HCT116 (cell line): Measurements from ENCODE around the gene B4GALNT2. TPM values are rescaled to one million over a fixed set of nuclear protein-coding genes. Genes with fewer than 3 reads are reported as not detected.
A peak's percentile ranks its signal among the peaks of the same experiment; 100 is the strongest.

Experiments used
- ATAC-seq: fragments of 200-7000 bp; cut with Tn5 transposase; 2 replicates; pipeline ENCODE4 v1.9.1; 2020; ENCODE audit warnings: mild to moderate bottlenecking, moderate library complexity
- BruUV-seq: library from RNA; stranded (reverse); fragments of 400-500 nt; replicated peaks from 2 replicates; lab custom pipeline; 2021; lab: Mats Ljungman, UMichigan
- CTCF ChIA-PET: fragments of 300-600 bp; sonication (Branson Sonifier 250); formaldehyde crosslinking; loops from one replicate; lab custom pipeline; 2021; ENCODE audit warnings: antibody characterized with exemption; lab: Charles Lee
- POLR2A ChIA-PET: fragments of 300-600, 350-600 bp; sonication (Branson Sonifier 250); formaldehyde crosslinking; loops from one replicate; lab custom pipeline; 2021; ENCODE audit warnings: antibody characterized with exemption; lab: Charles Lee
- RAD21 ChIA-PET, 2 experiments: fragments of 300-600 bp; sonication (Branson Sonifier 250); formaldehyde crosslinking; loops; one replicate each; lab custom pipeline; 2023; ENCODE audit warnings: low total read pairs in 2 of 2; ENCODE audit not compliant: uncharacterized antibody in 2 of 2, unreplicated experiment in 2 of 2, low non-redundant PET in 1 of 2; lab: Charles Lee
- DNase-seq: peaks from one replicate; pipeline ENCODE4 v3.0.0-alpha.2; 2010; ENCODE audit warnings: low read depth, low spot score
- H2AFZ ChIP-seq: fragments of 200-600 bp; shearing (Covaris generic), sonication (generic); 2 replicates; pipeline ENCODE4 v1.6.1; 2017; ENCODE audit warnings: low read depth, mixed run types, mixed read lengths, antibody characterized with exemption, low read length; ENCODE audit not compliant: poor library complexity, severe bottlenecking
- H3K27ac ChIP-seq: 2 replicates; pipeline ENCODE4 v1.5.1; 2012; ENCODE audit warnings: low read depth, low read length
- H3K27me3 ChIP-seq: fragments of 200-600 bp; sonication (generic); 2 replicates; pipeline ENCODE4 v1.6.1; 2016; ENCODE audit warnings: mixed run types, low read length, mixed read lengths; ENCODE audit not compliant: insufficient read depth
- H3K36me3 ChIP-seq, 2 experiments: fragments of 200-500 bp in 1 of 2; fragments of 200-600 bp in 1 of 2; sonication (Bioruptor generic) in 1 of 2; sonication (generic) in 1 of 2; 2 replicates each; pipeline versions ENCODE4 v1.5.1 to v1.6.1; 2014 to 2016; ENCODE audit warnings: low read length in 2 of 2, inconsistent platforms in 1 of 2, mixed read lengths in 1 of 2, mixed run types in 1 of 2; ENCODE audit not compliant: insufficient read depth in 2 of 2, control insufficient read depth in 1 of 2
- H3K4me1 ChIP-seq, 2 experiments: fragments of 200-600 bp in 1 of 2; sonication (generic) in 1 of 2; 2 replicates each; pipeline versions ENCODE4 v1.5.1 to v1.6.1; 2012 to 2017; ENCODE audit warnings: low read length in 2 of 2, inconsistent platforms in 1 of 2, mild to moderate bottlenecking in 1 of 2, mixed read lengths in 1 of 2, mixed run types in 1 of 2, moderate library complexity in 1 of 2; ENCODE audit not compliant: insufficient read depth in 2 of 2, control insufficient read depth in 1 of 2
- H3K4me2 ChIP-seq: fragments of 200-600 bp; sonication (generic); 2 replicates; pipeline ENCODE4 v1.6.1; 2017; ENCODE audit warnings: mixed run types, low read length, mixed read lengths
- H3K4me3 ChIP-seq, 2 experiments: fragments of 200-600 bp in 1 of 2; sonication (generic) in 1 of 2; replicated peaks in 1 of 2; 2 replicates each; pipeline ENCODE4 v1.5.1; 2011 to 2016; ENCODE audit warnings: low read length in 2 of 2, control low read depth in 1 of 2, low read depth in 1 of 2, mild to moderate bottlenecking in 1 of 2, mixed read lengths in 1 of 2, mixed run types in 1 of 2
- H3K79me2 ChIP-seq: fragments of 200-600 bp; sonication (generic); 2 replicates; pipeline ENCODE4 v1.6.1; 2017; ENCODE audit warnings: mild to moderate bottlenecking, mixed run types, low read length, moderate library complexity, mixed read lengths; ENCODE audit not compliant: insufficient read depth
- H3K9ac ChIP-seq: fragments of 200-600 bp; sonication (generic); 2 replicates; pipeline ENCODE4 v1.6.1; 2016; ENCODE audit warnings: low read length, mixed read lengths
- H3K9me2 ChIP-seq: fragments of 200-600 bp; sonication (generic), shearing (Covaris generic); 2 replicates; pipeline ENCODE4 v1.6.1; 2017; ENCODE audit warnings: mixed run types, mild to moderate bottlenecking, moderate library complexity; ENCODE audit not compliant: insufficient read depth
- H3K9me3 ChIP-seq, 2 experiments: fragments of 200-500 bp in 1 of 2; fragments of 200-600 bp in 1 of 2; sonication (Bioruptor generic) in 1 of 2; sonication (generic) in 1 of 2; 2 replicates each; pipeline ENCODE4 v1.6.1; 2014 to 2017; ENCODE audit warnings: low read length in 2 of 2, mixed read lengths in 2 of 2, inconsistent platforms in 1 of 2, low read depth in 1 of 2, mild to moderate bottlenecking in 1 of 2, mixed run types in 1 of 2, moderate library complexity in 1 of 2; ENCODE audit not compliant: control insufficient read depth in 1 of 2, insufficient read depth in 1 of 2
- H4K20me1 ChIP-seq: fragments of 200-600 bp; sonication (generic), shearing (Covaris generic); 2 replicates; pipeline ENCODE4 v1.6.1; 2017; ENCODE audit warnings: mixed run types, mild to moderate bottlenecking, moderate library complexity; ENCODE audit not compliant: insufficient read depth
- CBX3 ChIP-seq: IDR thresholded peaks from 2 replicates; pipeline ENCODE4 v1.6.1; 2012; ENCODE audit warnings: low read depth
- RAD21 ChIP-seq: IDR thresholded peaks from 2 replicates; pipeline ENCODE4 v1.6.1; 2012; ENCODE audit warnings: low read depth, mild to moderate bottlenecking
- REST ChIP-seq: IDR thresholded peaks from 2 replicates; pipeline ENCODE4 v1.6.1; 2012; ENCODE audit warnings: low read depth
- SIN3A ChIP-seq: IDR thresholded peaks from 2 replicates; pipeline ENCODE4 v1.6.1; 2012; ENCODE audit warnings: low read depth
- SRF ChIP-seq: IDR thresholded peaks from 2 replicates; pipeline ENCODE4 v1.6.1; 2012; ENCODE audit warnings: low read depth
- YY1 ChIP-seq: IDR thresholded peaks from 2 replicates; pipeline ENCODE4 v1.6.1; 2011; ENCODE audit warnings: low read length, low read depth, moderate library complexity, mild to moderate bottlenecking; ENCODE audit not compliant: insufficient replicate concordance; ENCODE audit errors: extremely low read depth
- intact Hi-C: fragments of 100-400 bp; cut with micrococcal nuclease; formaldehyde crosslinking; loops from 2 replicates; pipeline ENCODE4 v1.10.0; 2022
- total RNA-seq: library from RNA; stranded (reverse); gene quantifications from one replicate; pipeline ENCODE4 v1.2.1, GENCODE V29; 2021; ENCODE audit not compliant: unreplicated experiment
- TF ChIP-seq, protein P1 (sequence below), 3 experiments: fragments of 200-600 bp in 1 of 3; sonication (generic) in 1 of 3; IDR thresholded peaks in 2 of 3; conservative IDR thresholded peaks in 1 of 3; 2 replicates each; pipeline ENCODE4 v1.5.1; 2012 to 2017; ENCODE audit warnings: low read depth in 2 of 3, low read length in 2 of 3, antibody characterized with exemption in 1 of 3, borderline replicate concordance in 1 of 3, control low read depth in 1 of 3, mild to moderate bottlenecking in 1 of 3, mixed read lengths in 1 of 3, mixed run types in 1 of 3, moderate library complexity in 1 of 3; ENCODE audit not compliant: insufficient read depth in 1 of 3
- TF ChIP-seq, protein P2 (sequence below): IDR thresholded peaks from 2 replicates; pipeline ENCODE4 v1.6.1; 2012

B4GALNT2 gene
- total RNA-seq, 1 experiment from 2014 or later: not detected

DNA sequence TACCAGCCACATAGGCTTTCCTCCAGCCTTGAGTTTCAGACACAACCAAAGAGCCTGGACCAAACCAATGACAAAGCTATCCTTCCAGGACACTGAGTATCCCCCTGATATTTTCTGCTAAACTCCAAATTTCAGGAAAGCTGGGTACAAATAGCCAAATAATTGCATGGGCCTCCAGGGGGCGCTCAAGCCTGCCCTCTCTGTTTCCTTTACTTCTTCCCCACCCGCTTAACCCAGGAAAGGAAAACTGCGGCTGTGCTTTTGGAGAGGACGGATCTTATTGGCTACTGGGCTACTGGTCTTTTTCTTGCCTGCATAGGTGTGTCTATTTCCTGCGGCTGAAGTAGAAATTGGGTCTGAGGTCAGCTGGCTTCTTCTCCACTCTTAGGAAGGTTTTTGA is 47.7 kb downstream of the B4GALNT2 start:
- Histone ChIP-seq H4K20me1 (no peaks in the 10 kb centered on the region), H3K9ac (no peak overlapping the region)
- DNase-seq: peak; percentile 74
- TF ChIP-seq SRF (peak; percentile 81), CBX3 (0 out of 2 replicates have a peak, but pooled peaks have one; percentile 18), RAD21 (peak; percentile 86), YY1 (peak; percentile 53), SIN3A (no peak), REST (no peak)
- TF ChIP-seq, protein P1, sequence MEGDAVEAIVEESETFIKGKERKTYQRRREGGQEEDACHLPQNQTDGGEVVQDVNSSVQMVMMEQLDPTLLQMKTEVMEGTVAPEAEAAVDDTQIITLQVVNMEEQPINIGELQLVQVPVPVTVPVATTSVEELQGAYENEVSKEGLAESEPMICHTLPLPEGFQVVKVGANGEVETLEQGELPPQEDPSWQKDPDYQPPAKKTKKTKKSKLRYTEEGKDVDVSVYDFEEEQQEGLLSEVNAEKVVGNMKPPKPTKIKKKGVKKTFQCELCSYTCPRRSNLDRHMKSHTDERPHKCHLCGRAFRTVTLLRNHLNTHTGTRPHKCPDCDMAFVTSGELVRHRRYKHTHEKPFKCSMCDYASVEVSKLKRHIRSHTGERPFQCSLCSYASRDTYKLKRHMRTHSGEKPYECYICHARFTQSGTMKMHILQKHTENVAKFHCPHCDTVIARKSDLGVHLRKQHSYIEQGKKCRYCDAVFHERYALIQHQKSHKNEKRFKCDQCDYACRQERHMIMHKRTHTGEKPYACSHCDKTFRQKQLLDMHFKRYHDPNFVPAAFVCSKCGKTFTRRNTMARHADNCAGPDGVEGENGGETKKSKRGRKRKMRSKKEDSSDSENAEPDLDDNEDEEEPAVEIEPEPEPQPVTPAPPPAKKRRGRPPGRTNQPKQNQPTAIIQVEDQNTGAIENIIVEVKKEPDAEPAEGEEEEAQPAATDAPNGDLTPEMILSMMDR (IDR thresholded peaks at IDR 0.05 in 2 of 3, conservative IDR thresholded peaks at IDR 0.05 in 1 of 3; ENCODE audit: borderline replicate concordance in 1 of 3, insufficient read depth in 1 of 3, low read depth in 2 of 3, low read length in 2 of 3): peak; percentile 87 to 99 (median 97)
- TF ChIP-seq, protein P2, sequence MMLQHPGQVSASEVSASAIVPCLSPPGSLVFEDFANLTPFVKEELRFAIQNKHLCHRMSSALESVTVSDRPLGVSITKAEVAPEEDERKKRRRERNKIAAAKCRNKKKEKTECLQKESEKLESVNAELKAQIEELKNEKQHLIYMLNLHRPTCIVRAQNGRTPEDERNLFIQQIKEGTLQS: no peak
- TF ChIP-seq, all 23 proteins: peak for 5
- ChIA-PET RAD21 (interaction anchor here (0.9 to 1.2 kb wide), 3 partner anchors 12 to 111 kb away, joined by 3 read pairs; no protein-coding TSS in a partner anchor), POLR2A (interaction anchor here (2.3 kb wide), 1 partner anchor 12 kb away, joined by 5 read pairs; no protein-coding TSS in a partner anchor), CTCF (interaction anchor here (0.7 to 3.1 kb wide), 18 partner anchors 9 to 593 kb away, joined by 3 to 26 read pairs (median 4); no protein-coding TSS in a partner anchor)
- Histone ChIP-seq H3K4me2 (peak overlapping the region; percentile 34), H3K27me3 (no peaks in the 10 kb centered on the region), H3K4me1 (peaks cover 0 to 6% of the 10 kb centered on the region in 2 experiments; a peak in 1 of 4 replicates), H3K79me2 (no peaks in the 10 kb centered on the region), H3K9me2 (no peaks in the 10 kb centered on the region), H3K36me3 (no peaks in the 10 kb centered on the region), H3K27ac (no peak overlapping the region), H3K4me3 (no peak overlapping the region), H2AFZ (peak overlapping the region; percentile 36), H3K9me3 (peaks cover 16 to 18% of the 10 kb centered on the region in 2 experiments; a peak in 2 of 4 replicates)
- ATAC-seq: peak; percentile 96
- intact Hi-C loops: loop anchor here (1.0 kb wide), 2 partner anchors 47 to 215 kb away; no protein-coding TSS in a partner anchor
- no TSS peak for BruUV-seq
